ENCODE data around the gene EIF3A.

EIF3A gene

DNA sequence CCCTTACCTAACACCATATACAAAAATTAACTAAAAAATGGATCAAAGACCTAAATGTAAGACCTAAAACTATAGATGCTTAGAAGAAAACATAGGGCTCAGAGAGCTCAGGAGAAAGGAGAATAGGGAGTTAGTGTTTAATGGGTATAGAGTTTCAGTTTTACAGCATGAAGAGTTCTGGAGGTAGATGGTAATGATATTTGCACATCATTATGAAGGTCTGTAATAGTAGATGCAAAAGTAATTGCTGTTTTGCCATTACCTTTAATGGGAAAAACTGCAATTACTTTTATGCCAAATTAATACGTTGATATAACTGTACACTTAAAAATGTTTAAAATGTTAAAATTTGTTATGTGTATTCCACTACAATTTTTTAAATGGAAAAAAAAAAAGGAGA, 90.3 kb downstream of the EIF3A start:
- no peak for TF ChIP-seq SUZ12 (IDR thresholded peaks at IDR 0.05)
- TF ChIP-seq HDGF (IDR thresholded peaks at IDR 0.05; ENCODE audit: borderline replicate concordance), result no peak
- TF ChIP-seq L3MBTL2 (conservative IDR thresholded peaks at IDR 0.05), result no peak
- TF ChIP-seq NFRKB (IDR thresholded peaks at IDR 0.05), result no peak
- TF ChIP-seq FOXK2 (IDR thresholded peaks at IDR 0.05), result no peak
- TF ChIP-seq ELF4 (IDR thresholded peaks at IDR 0.05), result no peak
- no peak for TF ChIP-seq SP1 (IDR thresholded peaks at IDR 0.05)
- TF ChIP-seq FOXA1 (IDR thresholded peaks at IDR 0.05), result no peak
- no peak for TF ChIP-seq BHLHE40 (IDR thresholded peaks at IDR 0.05; ENCODE audit: borderline replicate concordance)
- no peak for TF ChIP-seq LEF1 (IDR thresholded peaks at IDR 0.05; ENCODE audit: borderline replicate concordance)
- ChIA-PET CTCF (no interaction called here), POLR2A (no interaction called here)
- DNase-seq (ENCODE audit: extremely low spot score), result no peak

DNA sequence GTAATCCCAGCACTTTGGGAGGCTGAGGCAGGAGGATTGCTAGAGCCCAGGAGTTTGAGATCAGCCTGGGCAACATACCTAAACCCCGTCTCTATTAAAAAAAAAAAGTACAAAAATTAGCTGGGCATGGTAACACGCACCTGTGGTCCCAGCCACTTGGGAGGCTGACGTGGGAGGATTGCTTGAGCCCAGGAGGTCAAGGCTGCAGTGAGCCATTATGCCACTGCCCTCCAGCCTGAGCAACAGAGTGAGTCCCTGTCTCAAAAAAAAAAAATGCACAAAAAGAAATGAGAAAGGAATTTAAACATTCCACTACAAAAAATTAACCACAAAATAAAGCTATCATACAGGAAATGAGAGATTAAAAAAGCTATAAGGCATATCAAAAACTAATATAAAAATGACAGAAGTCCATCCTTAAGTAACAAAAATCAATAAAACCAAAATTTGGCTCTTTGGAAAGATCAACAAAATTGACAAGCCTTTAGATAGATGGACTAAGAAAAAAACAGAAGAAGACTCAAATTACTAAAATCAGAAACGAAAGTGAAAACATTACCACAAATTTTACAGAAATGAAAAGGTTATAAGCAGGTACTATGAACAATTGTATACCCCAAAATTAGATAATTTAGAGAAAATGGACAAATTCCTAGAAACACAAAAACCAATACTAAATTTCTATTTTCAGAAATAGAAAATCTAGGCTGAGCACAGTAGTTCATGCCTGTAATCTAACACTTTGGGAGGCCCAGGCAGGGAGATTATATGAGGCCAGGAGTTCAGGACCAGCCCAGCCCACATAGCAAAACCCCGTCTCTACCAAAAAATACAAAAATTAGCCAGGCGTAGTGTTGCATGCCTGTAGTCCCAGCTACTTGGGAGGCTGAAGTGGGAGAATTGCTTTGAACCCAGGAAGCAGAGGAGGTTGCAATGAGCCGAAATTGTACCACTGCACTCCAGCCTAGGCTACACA, 93.5 kb downstream of the EIF3A start:
- TF ChIP-seq LEF1 (IDR thresholded peaks at IDR 0.05; ENCODE audit: borderline replicate concordance) (no peak), BHLHE40 (IDR thresholded peaks at IDR 0.05; ENCODE audit: borderline replicate concordance) (no peak), FOXA1 (IDR thresholded peaks at IDR 0.05) (no peak), SUZ12 (IDR thresholded peaks at IDR 0.05) (no peak), TARDBP (IDR thresholded peaks at IDR 0.05) (no peak), SP1 (IDR thresholded peaks at IDR 0.05) (no peak), ELF4 (IDR thresholded peaks at IDR 0.05) (no peak), FOXK2 (IDR thresholded peaks at IDR 0.05) (no peak), NFRKB (IDR thresholded peaks at IDR 0.05) (no peak), HDGF (IDR thresholded peaks at IDR 0.05; ENCODE audit: borderline replicate concordance) (no peak), ARNT (IDR thresholded peaks at IDR 0.05) (no peak), ZNF384 (IDR thresholded peaks at IDR 0.05) (no peak), L3MBTL2 (conservative IDR thresholded peaks at IDR 0.05) (no peak)
- DNase-seq (ENCODE audit: extremely low spot score), result no peak
- POLR2A ChIA-PET, result interaction anchor here (0.7 kb wide), 1 partner anchor 26 kb away, joined by 3 read pairs; no protein-coding TSS in a partner anchor
- CTCF ChIA-PET, result no interaction called here

DNA sequence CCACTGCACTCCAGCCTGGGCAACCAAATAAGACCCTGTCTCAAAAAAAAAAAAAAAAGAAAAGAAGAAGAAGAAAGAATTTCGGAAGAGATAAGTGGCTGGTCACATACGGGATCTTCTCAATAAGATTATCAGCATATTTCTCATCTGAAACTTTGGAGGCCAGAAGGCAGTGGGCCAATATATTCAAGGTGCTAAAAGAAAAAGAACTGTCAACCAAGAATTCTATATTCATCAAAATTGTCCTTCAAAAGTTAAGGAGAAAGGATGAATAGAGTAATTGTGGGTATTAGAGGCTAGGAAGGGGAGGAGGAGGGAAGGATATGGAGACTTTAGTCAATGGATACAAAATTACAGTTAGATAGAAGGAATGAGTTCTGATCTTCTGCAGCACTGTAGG, 95.0 kb downstream of the EIF3A start:
- TF ChIP-seq SP1 (IDR thresholded peaks at IDR 0.05) (no peak), NFRKB (IDR thresholded peaks at IDR 0.05) (no peak), FOXA1 (IDR thresholded peaks at IDR 0.05) (no peak), ARNT (IDR thresholded peaks at IDR 0.05) (no peak), SUZ12 (IDR thresholded peaks at IDR 0.05) (no peak), CTBP1 (IDR thresholded peaks at IDR 0.05; ENCODE audit: borderline replicate concordance) (no peak), LEF1 (IDR thresholded peaks at IDR 0.05; ENCODE audit: borderline replicate concordance) (no peak), BHLHE40 (IDR thresholded peaks at IDR 0.05; ENCODE audit: borderline replicate concordance) (no peak)
- DNase-seq (ENCODE audit: extremely low spot score), result no peak
- CTCF ChIA-PET, result no interaction called here
- POLR2A ChIA-PET, result no interaction called here
